Left ventricle myocardium superior (tissue), 1 donor: ENCODE results near the gene CWH43. TPM values are rescaled to one million over a fixed set of nuclear protein-coding genes. Genes with fewer than 3 reads are reported as not detected.
"Not testable (repeated sequence)": the region's sequence is repeated elsewhere in the genome, so short reads cannot be mapped to it uniquely, and the experiment has no call there.

Source experiments
- ATAC-seq: fragments of 200-7000 bp; cut with Tn5 transposase; one replicate; pipeline ENCODE4 v1.9.1; 2020; ENCODE audit warnings: mild to moderate bottlenecking, moderate library complexity
- DNase-seq: peaks from one replicate; pipeline ENCODE4 v3.0.0-alpha.2; 2020
- intact Hi-C: fragments of 100-400 bp; cut with micrococcal nuclease; formaldehyde crosslinking; loops from one replicate; pipeline ENCODE4 v1.11.0; 2022
- long read RNA-seq: library from polyadenylated mRNA; unstranded; transcript quantifications from one replicate; pipeline ENCODE4 v2.0.0, GENCODE V29; 2021
- total RNA-seq: library from RNA; stranded (reverse); fragmentation: NEBNext Ultra II Directional; extraction: Animal tissue kit (Norgen Biotek cat#: 25700); gene quantifications from one replicate; pipeline ENCODE4 v1.2.1, GENCODE V29; 2021
- donor health status: DM: no; HTN: yes; CAD: no; lungs with severe emphysema.

The CWH43 gene
- not detected for total RNA-seq
- long read RNA-seq = 0 reads

GRCh38 chr4:48985976-48986653 lies at the start of gene CWH43:
TSS of gene CWH43 (plus strand) at chr4:48986275. CDS start at chr4:48986430, 155 bp downstream.
- DNase-seq (no peak), ATAC-seq (no peak)
- intact Hi-C loops = no loop called here

- intact Hi-C loops = no loop called here
- DNase-seq = no peak
- ATAC-seq = no peak
Measured at GRCh38 chr4:48937033-48937432, 49.0 kb upstream of the CWH43 start.

GRCh38 chr4:48938831-48939230 lies 47.2 kb upstream of the CWH43 start:
- intact Hi-C loops = no loop called here
- DNase-seq = no peak
- ATAC-seq = no peak

- intact Hi-C loops = no loop called here
- ATAC-seq = peak; percentile 24
- no peak for DNase-seq
Measured at GRCh38 chr4:48939785-48940184, 46.3 kb upstream of the CWH43 start.

GRCh38 chr4:48943387-48943786 lies 42.7 kb upstream of the CWH43 start:
- intact Hi-C loops = no loop called here
- ATAC-seq (no peak), DNase-seq (no peak)

GRCh38 chr4:48944252-48944651 lies 41.8 kb upstream of the CWH43 start:
- ATAC-seq = no peak
- intact Hi-C loops = no loop called here
- no peak for DNase-seq

- DNase-seq (no peak), ATAC-seq (no peak)
- intact Hi-C loops = no loop called here
Measured at GRCh38 chr4:48944756-48945241, 41.3 kb upstream of the CWH43 start.

- intact Hi-C loops = no loop called here
- ATAC-seq = no peak
- no peak for DNase-seq
Measured at GRCh38 chr4:48945981-48946380, 40.1 kb upstream of the CWH43 start.

GRCh38 chr4:48947731-48948130 lies 38.3 kb upstream of the CWH43 start:
- no peak for DNase-seq
- intact Hi-C loops = no loop called here
- ATAC-seq = no peak

- ATAC-seq (no peak), DNase-seq (no peak)
- intact Hi-C loops = no loop called here
Measured at GRCh38 chr4:48949086-48949485, 37.0 kb upstream of the CWH43 start.

- ATAC-seq = no peak
- no peak for DNase-seq
- intact Hi-C loops = no loop called here
Measured at GRCh38 chr4:48949518-48950219, 36.4 kb upstream of the CWH43 start.

GRCh38 chr4:48954314-48954713 lies 31.8 kb upstream of the CWH43 start:
- no peak for ATAC-seq
- no peak for DNase-seq
- intact Hi-C loops = no loop called here

- DNase-seq, ATAC-seq, intact Hi-C loops: not testable (repeated sequence)
Measured at GRCh38 chr4:48957366-48957765, 28.7 kb upstream of the CWH43 start.

GRCh38 chr4:48958582-48958981 lies 27.5 kb upstream of the CWH43 start:
- intact Hi-C loops = no loop called here
- ATAC-seq (no peak), DNase-seq (no peak)

GRCh38 chr4:48960988-48961635 lies 25.0 kb upstream of the CWH43 start:
- DNase-seq = no peak
- intact Hi-C loops = no loop called here

GRCh38 chr4:48962636-48963035 lies 23.4 kb upstream of the CWH43 start:
- ATAC-seq (no peak), DNase-seq (no peak)
- intact Hi-C loops = loop anchor here (2.0 kb wide), 1 partner anchor 386 kb away; no protein-coding TSS in a partner anchor

More at GRCh38 chr4:48960988-48961635, 25.0 kb upstream of the CWH43 start:
- ATAC-seq = no peak

GRCh38 chr4:48963042-48963679 lies 22.9 kb upstream of the CWH43 start:
- intact Hi-C loops = loop anchor here (2.0 kb wide), 1 partner anchor 386 kb away; no protein-coding TSS in a partner anchor
- DNase-seq (peak; percentile 52), ATAC-seq (peak; percentile 75)

- DNase-seq = no peak
- intact Hi-C loops = no loop called here
- no peak for ATAC-seq
Measured at GRCh38 chr4:48967101-48967500, 19.0 kb upstream of the CWH43 start.

- no peak for ATAC-seq
- no peak for DNase-seq
- intact Hi-C loops = no loop called here
Measured at GRCh38 chr4:48967631-48968030, 18.4 kb upstream of the CWH43 start.

- DNase-seq = no peak
- intact Hi-C loops = no loop called here
- no peak for ATAC-seq
Measured at GRCh38 chr4:48968814-48969213, 17.3 kb upstream of the CWH43 start.
